ENCODE results near the gene UMODL1. TPM values are rescaled to one million over a fixed set of nuclear protein-coding genes. Genes with fewer than 3 reads are reported as not detected.

Gene UMODL1
- total RNA-seq, 1 donor from 2014 or later = 0.19 TPM

DNA sequence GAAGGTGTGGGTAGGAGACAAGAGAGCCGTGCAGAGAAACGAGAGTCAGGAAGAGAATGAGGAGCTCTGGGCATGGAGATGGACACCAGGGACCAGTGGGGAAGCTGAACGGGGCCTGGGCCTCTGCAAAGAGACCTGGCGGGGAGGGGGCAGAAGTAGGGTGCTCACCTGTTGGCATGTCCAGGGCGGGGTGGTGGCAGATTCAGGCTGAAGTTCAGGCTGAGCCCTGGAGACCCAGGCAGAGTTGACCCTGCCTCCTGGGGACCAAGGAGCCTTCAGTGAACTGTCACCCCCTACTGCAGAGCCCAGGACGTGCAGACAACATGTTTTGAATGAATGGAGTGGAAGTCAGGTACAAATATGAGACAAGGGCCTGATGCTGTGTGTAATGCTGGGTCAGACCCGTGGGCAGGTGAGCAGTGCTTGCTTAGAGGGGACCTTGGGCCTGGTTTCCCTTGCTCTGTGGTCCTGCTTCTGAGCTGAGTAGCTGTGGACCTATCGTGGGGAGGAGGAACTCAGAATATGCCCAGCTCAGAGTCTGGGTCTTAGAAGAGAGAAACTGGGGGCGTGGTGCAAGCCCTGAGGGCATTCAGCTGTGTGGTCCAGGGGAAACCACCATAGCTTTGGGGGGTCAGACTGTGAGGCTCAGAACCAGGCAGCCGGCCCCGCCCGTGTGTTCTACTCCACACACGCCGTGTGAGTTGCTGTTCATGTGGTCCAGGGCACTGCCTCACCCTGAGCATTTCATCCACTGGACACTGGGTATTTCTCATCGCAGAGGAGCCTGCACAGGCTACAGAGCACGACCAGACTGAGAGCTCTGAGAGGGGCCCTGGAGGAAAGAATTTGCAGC is 21.3 kb upstream of the UMODL1 start:
- no peaks in the 10 kb centered on the region for H3K27me3 Mint-ChIP-seq
- no peak overlapping the region for H3K27ac Mint-ChIP-seq
- peaks cover 3% of the 10 kb centered on the region for H3K4me1 Mint-ChIP-seq (ENCODE audit: low read depth)
- no peak for DNase-seq (ENCODE audit: low spot score, unreplicated experiment)
- TF ChIP-seq CTCF (IDR thresholded peaks at IDR 0.05; ENCODE audit: unreplicated experiment) = no peak
- peaks cover 11% of the 10 kb centered on the region for H3K9me3 Mint-ChIP-seq (ENCODE audit: low read depth)
- H3K36me3 Mint-ChIP-seq (ENCODE audit: insufficient read depth) = no peaks in the 10 kb centered on the region
- H3K4me3 Mint-ChIP-seq (ENCODE audit: low read depth) = no peak overlapping the region

- peaks cover 11% of the 10 kb centered on the region for H3K9me3 Mint-ChIP-seq (ENCODE audit: low read depth)
- no peak for TF ChIP-seq CTCF (IDR thresholded peaks at IDR 0.05; ENCODE audit: unreplicated experiment)
- H3K27me3 Mint-ChIP-seq = no peaks in the 10 kb centered on the region
- peaks cover 14% of the 10 kb centered on the region for H3K4me1 Mint-ChIP-seq (ENCODE audit: low read depth)
- H3K36me3 Mint-ChIP-seq (ENCODE audit: insufficient read depth) = peaks cover under 1% of the 10 kb centered on the region
- no peak overlapping the region for H3K4me3 Mint-ChIP-seq (ENCODE audit: low read depth)
- no peak overlapping the region for H3K27ac Mint-ChIP-seq
- no peak for DNase-seq (ENCODE audit: low spot score, unreplicated experiment)
These were observed 19.3 kb upstream of the UMODL1 start for GRCh38 chr21:42051788-42052187.

DNA sequence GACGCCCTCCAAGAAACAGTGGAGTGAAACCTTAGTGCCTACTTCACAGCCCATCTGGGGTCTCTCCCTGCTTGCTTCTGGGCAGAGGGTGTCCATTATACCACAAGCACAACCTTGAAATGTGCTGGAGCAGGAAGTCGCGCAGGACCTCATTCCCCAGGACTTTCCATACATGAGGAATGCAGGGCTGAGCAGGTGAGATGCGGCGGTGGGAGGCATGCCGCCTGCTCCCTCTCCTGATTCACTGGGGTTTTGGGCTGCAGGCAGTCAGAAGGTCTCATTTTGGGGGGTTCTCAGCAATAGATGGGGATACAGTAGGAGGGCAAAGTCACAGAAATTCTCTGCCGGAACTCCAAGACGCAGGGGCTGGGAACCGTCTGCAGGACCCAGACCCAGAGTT is 15.7 kb upstream of the UMODL1 start:
- H3K27me3 Mint-ChIP-seq = no peaks in the 10 kb centered on the region
- H3K4me3 Mint-ChIP-seq (ENCODE audit: low read depth) = peak overlapping the region; percentile 23
- peaks cover 11% of the 10 kb centered on the region for H3K9me3 Mint-ChIP-seq (ENCODE audit: low read depth)
- no peak for TF ChIP-seq CTCF (IDR thresholded peaks at IDR 0.05; ENCODE audit: unreplicated experiment)
- H3K4me1 Mint-ChIP-seq (ENCODE audit: low read depth) = peaks cover 40% of the 10 kb centered on the region
- no peak for DNase-seq (ENCODE audit: low spot score, unreplicated experiment)
- H3K36me3 Mint-ChIP-seq (ENCODE audit: insufficient read depth) = peaks cover 2% of the 10 kb centered on the region
- H3K27ac Mint-ChIP-seq = no peak overlapping the region

DNA sequence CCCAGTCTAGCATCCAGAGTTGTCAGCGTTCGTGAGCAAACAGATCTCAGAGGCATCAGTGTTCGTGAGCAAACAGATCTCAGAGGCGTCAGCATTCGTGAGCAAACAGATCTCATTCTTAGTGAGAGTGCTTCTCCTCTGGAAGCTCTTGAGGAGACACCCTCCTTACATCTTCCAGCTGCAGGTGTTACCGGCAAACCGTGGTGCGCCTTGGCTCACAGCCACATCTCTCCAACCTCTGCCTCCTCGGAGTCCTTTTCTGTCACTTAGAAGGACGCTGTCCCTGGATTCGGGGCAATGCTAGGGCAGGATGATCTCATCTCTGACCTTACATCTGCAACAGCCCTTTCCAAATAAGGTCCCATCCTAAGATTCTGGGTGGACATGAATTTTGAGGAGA is 14.6 kb upstream of the UMODL1 start:
- H3K27ac Mint-ChIP-seq = peak overlapping the region; percentile 95
- no peak for TF ChIP-seq CTCF (IDR thresholded peaks at IDR 0.05; ENCODE audit: unreplicated experiment)
- no peak for DNase-seq (ENCODE audit: low spot score, unreplicated experiment)
- H3K27me3 Mint-ChIP-seq = no peaks in the 10 kb centered on the region
- H3K36me3 Mint-ChIP-seq (ENCODE audit: insufficient read depth) = peaks cover 2% of the 10 kb centered on the region
- peaks cover 45% of the 10 kb centered on the region for H3K4me1 Mint-ChIP-seq (ENCODE audit: low read depth)
- peaks cover 11% of the 10 kb centered on the region for H3K9me3 Mint-ChIP-seq (ENCODE audit: low read depth)
- peak overlapping the region; percentile 68 for H3K4me3 Mint-ChIP-seq (ENCODE audit: low read depth)

- no peaks in the 10 kb centered on the region for H3K27me3 Mint-ChIP-seq
- DNase-seq (ENCODE audit: low spot score, unreplicated experiment) = peak; percentile 43
- peaks cover 2% of the 10 kb centered on the region for H3K36me3 Mint-ChIP-seq (ENCODE audit: insufficient read depth)
These were observed 14.0 kb upstream of the UMODL1 start for GRCh38 chr21:42056996-42057689.

More at GRCh38 chr21:42056996-42057689, 14.0 kb upstream of the UMODL1 start:
- peaks cover 42% of the 10 kb centered on the region for H3K4me1 Mint-ChIP-seq (ENCODE audit: low read depth)
- peak overlapping the region; percentile 68 for H3K4me3 Mint-ChIP-seq (ENCODE audit: low read depth)
- no peak for TF ChIP-seq CTCF (IDR thresholded peaks at IDR 0.05; ENCODE audit: unreplicated experiment)
- peaks cover 11% of the 10 kb centered on the region for H3K9me3 Mint-ChIP-seq (ENCODE audit: low read depth)
- peak overlapping the region; percentile 95 for H3K27ac Mint-ChIP-seq
